Measurements from ENCODE around the gene RAB27B. TPM values are rescaled to one million over a fixed set of nuclear protein-coding genes. Genes with fewer than 3 reads are reported as not detected.

Gene RAB27B
- total RNA-seq, 1 donor from 2014 or later: not detected

GRCh38 chr18:54910161-54910919 lies 82.1 kb downstream of the RAB27B start:
- no peaks in the 10 kb centered on the region for H3K9me3 Mint-ChIP-seq (ENCODE audit: unreplicated experiment)
- no peak for DNase-seq
- no peak for TF ChIP-seq CTCF (IDR thresholded peaks at IDR 0.05; ENCODE audit: partially characterized antibody, unreplicated experiment)
- H3K27ac Mint-ChIP-seq (ENCODE audit: unreplicated experiment): no peak overlapping the region
- H3K27me3 Mint-ChIP-seq (ENCODE audit: unreplicated experiment): no peaks in the 10 kb centered on the region
- peaks cover 3% of the 10 kb centered on the region for H3K4me1 Mint-ChIP-seq (ENCODE audit: low read depth, unreplicated experiment)
- H3K36me3 Mint-ChIP-seq (ENCODE audit: unreplicated experiment): no peaks in the 10 kb centered on the region
- no peak overlapping the region for H3K4me3 Mint-ChIP-seq (ENCODE audit: unreplicated experiment)

GRCh38 chr18:54911551-54911950 lies 83.3 kb downstream of the RAB27B start:
- Mint-ChIP-seq H3K4me3 (ENCODE audit: unreplicated experiment) (no peak overlapping the region), H3K9me3 (ENCODE audit: unreplicated experiment) (no peaks in the 10 kb centered on the region), H3K27ac (ENCODE audit: unreplicated experiment) (no peak overlapping the region), H3K27me3 (ENCODE audit: unreplicated experiment) (no peaks in the 10 kb centered on the region), H3K36me3 (ENCODE audit: unreplicated experiment) (no peaks in the 10 kb centered on the region), H3K4me1 (ENCODE audit: low read depth, unreplicated experiment) (peaks cover 2% of the 10 kb centered on the region)
- no peak for TF ChIP-seq CTCF (IDR thresholded peaks at IDR 0.05; ENCODE audit: partially characterized antibody, unreplicated experiment)
- no peak for DNase-seq

GRCh38 chr18:54914816-54915215 lies 86.5 kb downstream of the RAB27B start:
- Mint-ChIP-seq H3K27ac (ENCODE audit: unreplicated experiment) (no peak overlapping the region), H3K4me3 (ENCODE audit: unreplicated experiment) (no peak overlapping the region), H3K27me3 (ENCODE audit: unreplicated experiment) (no peaks in the 10 kb centered on the region), H3K36me3 (ENCODE audit: unreplicated experiment) (no peaks in the 10 kb centered on the region), H3K9me3 (ENCODE audit: unreplicated experiment) (no peaks in the 10 kb centered on the region), H3K4me1 (ENCODE audit: low read depth, unreplicated experiment) (no peaks in the 10 kb centered on the region)
- TF ChIP-seq CTCF (IDR thresholded peaks at IDR 0.05; ENCODE audit: partially characterized antibody, unreplicated experiment): no peak
- no peak for DNase-seq

GRCh38 chr18:54916507-54916906 lies 88.2 kb downstream of the RAB27B start:
- Mint-ChIP-seq H3K36me3 (ENCODE audit: unreplicated experiment) (no peaks in the 10 kb centered on the region), H3K4me1 (ENCODE audit: low read depth, unreplicated experiment) (no peaks in the 10 kb centered on the region), H3K4me3 (ENCODE audit: unreplicated experiment) (no peak overlapping the region), H3K9me3 (ENCODE audit: unreplicated experiment) (no peaks in the 10 kb centered on the region), H3K27ac (ENCODE audit: unreplicated experiment) (no peak overlapping the region), H3K27me3 (ENCODE audit: unreplicated experiment) (no peaks in the 10 kb centered on the region)
- DNase-seq: no peak
- TF ChIP-seq CTCF (IDR thresholded peaks at IDR 0.05; ENCODE audit: partially characterized antibody, unreplicated experiment): no peak

DNA sequence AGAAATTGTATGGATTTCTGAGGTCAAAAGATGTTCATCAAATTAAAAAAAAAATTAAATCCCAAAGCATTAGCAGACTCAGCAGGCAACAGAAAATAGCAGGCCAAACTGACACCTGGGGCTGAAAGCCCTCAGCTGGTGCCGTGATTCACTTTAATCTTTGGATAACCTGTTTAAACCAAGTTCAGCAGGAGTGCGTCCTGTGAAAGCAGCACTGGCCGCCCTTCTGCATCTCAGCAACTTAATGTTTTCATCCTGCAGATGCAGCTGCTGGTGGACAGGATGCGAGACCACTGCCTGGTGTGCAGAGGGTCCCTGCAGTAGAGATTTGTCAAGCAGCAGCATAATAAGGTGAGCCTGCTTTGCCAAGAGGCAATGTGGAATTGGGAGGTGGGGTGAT lies 89.8 kb downstream of the RAB27B start:
- Mint-ChIP-seq H3K4me1 (ENCODE audit: low read depth, unreplicated experiment) (no peaks in the 10 kb centered on the region), H3K9me3 (ENCODE audit: unreplicated experiment) (no peaks in the 10 kb centered on the region), H3K36me3 (ENCODE audit: unreplicated experiment) (no peaks in the 10 kb centered on the region), H3K27me3 (ENCODE audit: unreplicated experiment) (no peaks in the 10 kb centered on the region), H3K27ac (ENCODE audit: unreplicated experiment) (no peak overlapping the region), H3K4me3 (ENCODE audit: unreplicated experiment) (no peak overlapping the region)
- no peak for DNase-seq
- TF ChIP-seq CTCF (IDR thresholded peaks at IDR 0.05; ENCODE audit: partially characterized antibody, unreplicated experiment): no peak

Data from glutamatergic neuron (in vitro differentiated cells).